ENCODE data around the gene STAU1.
"Not testable (repeated sequence)": the region's sequence is repeated elsewhere in the genome, so short reads cannot be mapped to it uniquely, and the experiment has no call there.

The STAU1 gene

GRCh38 chr20:49163696-49164095 is 24.4 kb downstream of the STAU1 start:
- no peak for DNase-seq

DNA sequence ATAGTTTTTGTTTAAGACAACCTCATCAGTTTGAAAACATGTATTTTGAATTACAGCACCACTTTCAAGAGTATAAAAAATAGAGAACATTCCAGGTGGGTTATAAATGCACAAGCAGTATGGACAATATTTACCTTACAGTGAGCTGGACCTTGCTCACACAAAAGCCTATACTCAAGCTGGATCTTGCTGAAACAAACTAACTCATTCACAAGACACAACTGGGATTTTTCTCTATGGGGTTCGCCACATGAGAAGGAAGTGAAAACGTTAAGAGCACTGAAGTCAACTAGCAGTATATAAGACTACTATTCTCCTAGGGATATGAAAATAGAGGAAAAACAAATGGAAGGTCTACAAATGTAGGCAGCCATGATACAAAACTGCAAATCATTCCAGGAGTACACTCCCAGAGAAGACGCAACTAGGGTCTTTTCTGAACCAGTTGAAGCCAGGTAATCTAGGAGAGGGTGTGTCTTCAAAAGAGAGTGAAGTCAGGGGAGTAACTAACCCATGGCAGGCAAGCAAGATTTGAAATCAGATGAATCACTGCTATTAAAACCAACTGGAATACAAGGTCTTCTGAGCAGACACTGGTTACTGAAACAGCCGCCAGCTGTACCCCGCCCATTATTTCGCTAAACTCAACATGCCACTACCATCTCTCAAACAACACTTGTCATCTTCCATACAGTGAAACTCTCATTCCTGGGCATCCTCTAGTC is 26.5 kb downstream of the STAU1 start:
- no peak for DNase-seq

DNA sequence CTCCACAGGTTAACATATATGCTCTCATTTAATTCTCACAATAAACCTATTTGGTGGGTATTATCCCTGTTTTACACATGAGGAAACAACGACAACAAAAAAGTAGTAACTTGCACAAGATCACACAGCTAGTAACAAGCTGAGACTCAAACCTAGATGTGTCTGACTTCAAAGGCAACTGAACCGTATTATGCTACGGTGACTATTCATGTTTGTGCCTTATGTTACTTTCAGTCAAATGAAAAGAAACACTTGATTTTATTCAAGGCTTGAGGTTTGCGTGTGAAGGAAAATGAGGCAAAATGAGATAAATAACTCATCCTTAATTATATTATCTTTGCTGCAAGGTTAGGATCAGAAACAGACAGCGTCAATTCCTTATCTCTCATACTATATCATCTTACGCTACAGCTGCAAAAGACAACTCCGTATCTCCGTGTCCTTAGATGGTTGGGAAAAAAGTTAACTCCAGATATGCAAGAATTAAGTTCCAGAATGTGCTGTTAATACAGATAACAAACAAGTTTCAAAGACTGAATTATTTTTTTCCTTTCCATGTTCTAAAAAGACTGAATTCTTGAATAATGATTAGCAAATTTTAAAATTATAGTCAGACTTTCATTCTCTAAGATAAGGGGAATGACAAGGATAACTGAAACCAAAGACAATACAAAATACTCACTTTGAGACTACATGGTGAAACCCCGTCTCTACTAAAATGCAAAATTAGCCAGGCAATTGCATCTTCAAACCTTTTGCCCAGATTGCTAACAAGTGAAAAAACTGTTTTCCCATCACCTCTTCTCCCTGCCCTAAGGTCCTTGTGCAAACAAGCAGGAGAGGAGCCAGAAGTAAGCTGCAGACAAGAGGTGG is 27.8 kb downstream of the STAU1 start:
- peak in 1 of 5 experiments; percentile 55 for DNase-seq

DNA sequence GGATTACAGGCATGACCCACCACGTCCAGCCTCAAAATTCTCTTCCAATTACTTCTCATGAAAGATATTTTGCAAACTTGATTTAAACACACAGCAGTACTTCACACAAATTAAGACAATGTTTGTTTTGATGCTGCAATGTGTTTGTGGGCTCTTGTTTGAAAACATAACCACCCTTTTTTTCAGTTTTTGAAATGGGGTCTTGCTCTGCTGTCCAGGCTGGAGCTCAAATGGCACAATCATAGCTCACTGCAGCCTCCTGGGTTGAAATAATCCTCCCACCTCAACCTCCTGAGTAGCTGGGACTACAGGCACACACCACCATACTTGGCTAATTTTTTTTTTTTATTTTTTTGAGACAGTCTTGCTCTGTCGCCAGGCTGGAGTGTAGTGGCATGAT is 31.0 kb downstream of the STAU1 start:
- DNase-seq = no peak

- no peak for DNase-seq
Measured at GRCh38 chr20:49156481-49156880, 31.7 kb downstream of the STAU1 start.

- no peak for DNase-seq
Measured at GRCh38 chr20:49151436-49151835, 36.7 kb downstream of the STAU1 start.

DNA sequence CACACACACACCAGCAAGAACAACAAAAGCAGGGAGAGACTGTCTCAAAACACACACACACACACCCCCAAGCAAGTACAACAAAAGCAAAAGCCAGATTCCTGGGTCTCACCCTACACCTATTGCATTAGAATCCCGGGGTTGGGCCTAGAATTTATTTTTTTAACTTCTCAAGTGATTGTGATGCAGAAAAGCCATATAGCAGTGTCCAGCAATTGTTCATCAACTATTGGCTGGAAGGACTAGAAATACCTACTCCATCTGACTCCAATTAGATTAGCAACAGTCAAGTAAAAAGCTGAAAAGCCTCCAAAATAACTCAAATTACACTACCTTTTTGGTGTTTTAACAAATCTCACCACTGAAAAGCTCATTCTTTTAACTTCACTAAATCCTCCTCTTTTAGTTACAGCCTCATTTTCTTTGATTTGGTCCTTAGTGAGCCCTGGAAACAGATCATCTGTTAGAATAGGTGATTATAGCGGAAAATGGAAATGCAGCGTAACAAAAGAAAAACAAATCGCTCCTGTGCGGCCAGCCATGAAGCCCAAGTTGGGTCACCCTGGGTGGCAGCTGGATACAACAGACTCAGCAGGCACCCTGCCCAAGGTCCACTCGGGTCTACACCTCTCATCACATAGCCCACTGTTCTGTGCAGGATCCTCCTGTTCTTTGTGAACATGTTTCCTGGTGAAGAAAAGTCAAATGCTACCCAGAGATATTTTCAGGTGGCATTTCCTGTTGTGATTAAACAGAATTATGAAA is 38.7 kb downstream of the STAU1 start:
- no peak for DNase-seq

DNA sequence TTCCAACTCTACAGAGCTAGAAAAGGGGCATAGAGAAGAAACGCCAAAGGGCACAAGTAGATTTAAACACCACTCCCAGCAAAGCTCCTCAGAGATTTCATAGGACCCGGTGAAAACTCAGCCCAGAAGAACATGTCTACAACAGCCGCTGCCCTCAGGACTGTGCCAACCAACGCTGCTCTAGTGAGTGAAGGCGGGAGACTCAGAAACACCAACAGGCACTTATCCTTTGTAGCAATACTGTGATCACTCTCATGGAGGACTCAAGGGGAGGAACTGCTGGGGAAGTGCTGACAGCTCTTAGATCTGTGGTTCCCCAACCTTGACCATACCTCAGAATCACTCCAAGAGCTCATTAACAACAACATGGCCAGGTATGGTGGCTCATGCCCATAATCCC is 39.5 kb downstream of the STAU1 start:
- no peak for DNase-seq

- no peak for DNase-seq
Measured at GRCh38 chr20:49147296-49147695, 40.8 kb downstream of the STAU1 start.

GRCh38 chr20:49146442-49147225 is 41.5 kb downstream of the STAU1 start:
- DNase-seq = no peak

- DNase-seq = no peak
Measured at GRCh38 chr20:49140834-49141233, 47.3 kb downstream of the STAU1 start.

DNA sequence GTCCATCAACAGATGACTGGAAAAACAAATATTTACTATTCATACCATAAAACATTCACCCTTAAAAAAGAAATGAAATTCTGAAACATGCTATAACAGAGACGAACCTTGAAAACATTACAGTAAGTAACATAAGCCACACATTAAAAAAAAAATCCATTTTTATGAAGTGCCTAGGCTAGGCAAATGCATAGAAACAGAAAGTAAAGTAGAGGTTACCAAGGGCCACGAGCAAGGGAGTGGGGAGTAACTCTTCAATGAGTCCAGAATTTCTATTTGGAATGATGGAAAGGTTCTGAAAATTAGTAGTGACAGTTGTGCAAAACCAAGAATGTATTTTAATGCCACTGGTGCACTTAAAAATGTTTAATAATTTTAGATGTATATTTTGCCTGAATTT is 47.7 kb downstream of the STAU1 start:
- no peak for DNase-seq

DNA sequence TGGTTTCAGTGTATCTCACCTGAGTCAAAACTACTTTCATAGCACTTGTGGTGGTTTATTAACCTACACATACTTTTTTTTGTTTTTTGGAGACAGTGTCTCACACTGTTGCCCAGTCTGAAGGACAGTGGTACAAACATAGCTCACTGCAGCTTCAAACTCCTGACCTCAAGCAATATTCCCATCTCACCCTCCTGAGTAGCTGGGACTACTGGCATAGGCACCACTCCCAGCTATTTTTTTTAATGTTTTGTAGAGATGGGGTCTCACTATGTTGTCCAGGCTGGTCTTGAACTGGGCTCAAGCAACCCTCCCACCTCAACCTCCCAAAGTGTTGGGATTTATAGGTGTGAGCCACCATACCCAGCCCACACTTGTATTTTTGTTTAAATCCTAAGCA is 49.7 kb downstream of the STAU1 start:
- no peak for DNase-seq

DNA sequence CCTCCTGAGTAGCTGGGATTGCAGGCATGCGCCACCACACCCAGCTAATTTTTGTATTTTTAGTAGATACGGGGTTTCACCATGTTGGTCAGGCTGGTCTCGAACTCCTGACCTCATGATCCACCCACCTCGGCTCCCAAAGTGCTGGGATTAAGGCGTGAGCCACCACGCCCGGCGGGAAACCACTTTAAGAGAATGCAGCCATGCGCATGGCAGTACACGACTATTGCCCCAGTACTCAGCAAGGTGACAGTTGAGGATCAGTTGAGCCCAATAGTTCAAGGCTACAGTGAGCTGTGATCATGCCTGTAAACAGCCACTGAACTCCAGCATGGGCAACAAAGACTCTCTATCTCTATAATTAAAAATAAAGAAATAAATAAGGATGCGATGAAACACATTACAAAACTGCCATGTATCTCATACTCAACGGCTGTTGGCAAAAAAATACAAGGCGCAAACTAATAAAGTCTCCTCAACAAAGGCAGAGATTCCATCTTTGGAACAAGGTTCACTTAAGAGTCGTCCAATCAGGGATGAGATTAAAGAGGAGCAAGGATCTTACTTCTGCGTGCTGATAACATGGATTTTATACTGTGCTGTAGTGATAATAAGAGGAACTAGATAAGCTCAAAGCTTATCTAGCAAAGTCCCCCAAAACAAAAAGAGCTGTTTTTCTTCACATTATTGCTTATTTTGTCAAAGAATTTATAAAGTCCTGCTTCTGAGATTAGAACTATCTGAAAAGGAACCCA is 51.1 kb downstream of the STAU1 start:
- DNase-seq = no peak

DNA sequence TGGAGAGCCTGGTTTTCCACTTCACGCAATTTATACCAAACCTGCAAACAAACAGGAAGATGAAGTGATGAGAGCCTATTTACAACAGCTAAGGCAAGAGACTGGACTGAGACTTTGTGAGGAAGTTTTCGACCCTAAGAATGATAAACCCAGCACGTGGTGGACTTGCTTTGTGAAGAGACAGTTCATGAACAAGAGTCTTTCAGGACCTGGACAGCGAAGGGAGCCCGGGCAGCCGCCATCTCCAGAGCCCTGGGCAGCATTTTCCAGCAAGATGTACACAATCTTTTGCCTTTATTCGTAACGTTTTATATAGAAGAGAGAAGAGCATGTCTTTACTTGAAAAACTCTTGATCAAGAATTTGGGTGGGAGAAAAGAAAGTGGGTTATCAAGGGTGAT is 53.3 kb downstream of the STAU1 start:
- DNase-seq = not testable (repeated sequence)

DNA sequence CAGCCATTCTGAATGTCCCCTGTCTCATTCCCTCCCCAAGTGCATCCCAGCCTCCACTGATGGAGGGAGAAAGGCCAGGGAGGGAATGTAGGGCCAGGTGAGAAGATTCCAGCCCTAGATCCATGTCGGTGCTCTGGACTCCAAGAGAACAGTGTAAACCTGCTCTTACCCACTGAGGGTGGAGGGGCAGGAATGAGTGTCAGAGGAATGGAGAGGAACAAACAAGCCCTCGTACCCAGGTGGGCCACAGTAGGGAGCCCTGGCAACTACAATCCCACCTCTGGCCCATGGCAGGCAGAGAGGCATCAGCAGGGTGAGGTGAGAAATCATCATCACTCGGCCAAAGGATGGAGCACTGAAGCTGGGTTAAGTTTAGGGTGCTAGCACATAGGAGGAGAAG is 54.6 kb downstream of the STAU1 start:
- no peak for DNase-seq

DNA sequence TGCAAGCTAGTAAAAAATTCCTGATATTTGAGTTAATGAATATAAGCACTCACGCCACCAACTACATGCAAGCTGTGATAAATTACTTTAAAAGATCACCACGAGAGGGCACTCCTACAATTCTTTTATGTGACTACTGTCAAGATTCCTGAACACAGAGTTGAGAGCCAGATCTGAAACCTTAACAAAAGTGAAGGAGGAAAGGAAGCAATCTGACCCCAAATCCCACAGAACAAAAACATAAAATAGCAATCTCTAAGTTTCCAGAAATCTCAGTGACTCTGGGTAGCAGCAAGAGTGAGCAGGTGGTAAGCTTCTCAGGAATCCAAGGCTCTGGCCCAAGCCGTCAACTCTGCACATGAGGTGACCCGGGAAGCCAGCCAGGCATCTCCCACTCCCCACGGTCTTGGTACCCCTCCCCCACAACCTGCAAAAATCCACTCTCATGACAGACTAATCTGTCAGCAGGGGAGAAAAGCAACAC is 55.1 kb downstream of the STAU1 start:
- peak in 2 of 5 experiments; percentile 15 to 55 for DNase-seq

DNA sequence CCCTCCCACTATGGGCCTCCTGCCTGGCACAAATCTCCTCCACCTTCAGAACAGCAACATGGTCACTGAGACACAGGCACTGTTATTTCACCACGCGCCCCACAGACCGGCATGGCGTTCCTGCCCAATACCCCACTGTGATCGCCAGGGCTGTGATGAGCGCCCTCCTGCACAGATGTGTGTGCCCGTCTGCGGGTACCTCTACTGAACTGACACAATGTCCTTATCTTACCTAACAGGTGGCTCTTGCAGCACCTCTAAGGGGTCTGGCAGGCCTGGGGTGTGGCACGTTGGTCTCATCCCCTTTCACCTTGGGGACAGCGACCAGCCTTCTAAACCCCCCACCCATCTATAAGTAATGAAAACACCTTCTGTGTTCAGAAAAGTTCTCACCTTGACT is 64.2 kb downstream of the STAU1 start:
- DNase-seq = no peak

GRCh38 chr20:49122920-49123319 is 65.2 kb downstream of the STAU1 start:
- no peak for DNase-seq

DNA sequence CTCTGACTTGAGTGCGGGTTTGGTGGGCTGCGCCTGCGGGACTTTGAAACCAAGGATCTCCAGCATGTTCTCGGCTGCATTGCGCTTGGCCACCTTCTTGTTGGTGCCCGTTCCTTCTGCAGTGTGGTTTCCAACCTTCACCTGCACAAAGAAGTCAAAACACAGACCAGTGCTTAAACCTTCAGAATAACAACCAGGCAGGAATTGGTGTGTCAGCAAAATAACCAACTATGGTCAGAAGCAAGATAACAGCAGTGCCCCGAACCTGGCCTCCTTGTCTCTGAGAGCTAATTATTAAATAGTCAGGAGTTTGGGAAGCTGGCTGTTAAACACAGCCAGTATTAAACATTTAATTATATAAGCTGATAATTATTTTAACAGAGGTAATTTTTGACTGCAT is 68.1 kb downstream of the STAU1 start:
- DNase-seq = no peak

- DNase-seq = no peak
Measured at GRCh38 chr20:49118307-49118706, 69.8 kb downstream of the STAU1 start.

GRCh38 chr20:49115564-49115963 is 72.6 kb downstream of the STAU1 start:
- no peak for DNase-seq
